SK-N-SH (cell line): ENCODE measurements around the gene IL4R.

ENCODE experiments used
- CHD2 ChIP-seq: fragments of 150-350 bp; IDR thresholded peaks from 2 replicates; pipeline ENCODE4 v1.6.1; 2018; ENCODE audit warnings: low read length; ENCODE audit not compliant: partially characterized antibody
- CTCF ChIP-seq: fragments of 200-600 bp; sonication (generic); IDR thresholded peaks from 2 replicates; pipeline ENCODE4 v1.6.1; 2017; ENCODE audit warnings: antibody characterized with exemption, mild to moderate bottlenecking, moderate library complexity
- FOXM1 ChIP-seq: IDR thresholded peaks from 2 replicates; pipeline ENCODE4 v1.4.0; 2012; ENCODE audit warnings: low read depth, mild to moderate bottlenecking
- GATA2 ChIP-seq: sonication (generic); formaldehyde crosslinking; IDR thresholded peaks from 2 replicates; pipeline ENCODE4 v1.5.0; 2020; ENCODE audit warnings: mild to moderate bottlenecking, missing genetic modification reagents
- IRF3 ChIP-seq: fragments of 150-350 bp; IDR thresholded peaks from 2 replicates; pipeline ENCODE4 v1.6.1; 2016; ENCODE audit warnings: mild to moderate bottlenecking, low read depth, low read length
- NFIC ChIP-seq: IDR thresholded peaks from 2 replicates; pipeline ENCODE4 v1.4.0; 2012; ENCODE audit warnings: borderline replicate concordance
- POLR2AphosphoS5 ChIP-seq: IDR thresholded peaks from 2 replicates; pipeline ENCODE4 v1.6.1; 2012; ENCODE audit warnings: low read depth, low read length
- RXRA ChIP-seq: IDR thresholded peaks from 2 replicates; pipeline ENCODE4 v1.4.0; 2012; ENCODE audit warnings: low read depth, mild to moderate bottlenecking, borderline replicate concordance

GRCh38 chr16:27275394-27275793 is 38.4 kb upstream of the IL4R start:
- no peak for TF ChIP-seq IRF3
- no peak for TF ChIP-seq CTCF
- no peak for TF ChIP-seq RXRA
- TF ChIP-seq CHD2: no peak
- TF ChIP-seq NFIC: no peak
- TF ChIP-seq FOXM1: no peak
- no peak for TF ChIP-seq POLR2AphosphoS5
- TF ChIP-seq GATA2 (CRISPR knock-in tag): no peak
